ENCODE measurements around the gene CNIH3. TPM values are rescaled to one million over a fixed set of nuclear protein-coding genes. Genes with fewer than 3 reads are reported as not detected.

The CNIH3 gene
- total RNA-seq, 4 donors from 2014 or later, result not detected

GRCh38 chr1:224617410-224618355 is 1.6 kb downstream of the CNIH3 start:
- Histone ChIP-seq H3K9me3 (no peaks in the 10 kb centered on the region), H3K27me3 (peaks cover 0 to 12% of the 10 kb centered on the region in 2 donors), H3K36me3 (no peaks in the 10 kb centered on the region), H3K4me3 (peak overlapping the region in 3 of 4 donors; percentile 29 to 48 (median 39)), H3K4me1 (peaks cover 0 to 21% (median 6%) of the 10 kb centered on the region in 4 donors), H3K27ac (no peak overlapping the region)
- no peak for DNase-seq
- TF ChIP-seq CTCF (IDR thresholded peaks at IDR 0.05), result no peak
- TF ChIP-seq POLR2A (IDR thresholded peaks at IDR 0.05), result no peak

DNA sequence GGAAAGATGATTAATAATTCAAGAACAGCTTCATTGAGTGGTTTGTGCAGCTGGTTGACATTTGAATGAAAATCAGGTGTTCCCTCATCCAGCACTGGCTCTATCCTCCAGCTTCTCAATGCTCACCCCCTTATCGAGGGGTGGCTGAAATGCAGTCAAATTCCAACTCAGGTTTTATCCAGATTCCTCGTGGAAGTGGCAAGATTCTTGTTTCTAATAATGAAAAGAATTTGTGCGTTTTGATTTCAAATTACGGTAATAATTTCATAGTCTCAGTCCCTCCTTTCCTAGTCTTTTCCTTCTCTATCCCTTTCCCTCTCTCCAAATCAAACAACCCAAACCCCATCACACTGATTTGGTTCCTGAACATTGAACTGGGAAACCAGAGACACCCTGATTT is 3.1 kb downstream of the CNIH3 start:
- H3K4me1 ChIP-seq, result peaks cover 0 to 21% (median 6%) of the 10 kb centered on the region in 4 donors
- no peak for DNase-seq
- no peaks in the 10 kb centered on the region for H3K9me3 ChIP-seq
- TF ChIP-seq POLR2A (IDR thresholded peaks at IDR 0.05) (no peak), CTCF (IDR thresholded peaks at IDR 0.05) (no peak)
- no peaks in the 10 kb centered on the region for H3K36me3 ChIP-seq
- peaks cover 0 to 12% of the 10 kb centered on the region in 2 donors for H3K27me3 ChIP-seq
- H3K27ac ChIP-seq, result no peak overlapping the region
- no peak overlapping the region for H3K4me3 ChIP-seq

DNA sequence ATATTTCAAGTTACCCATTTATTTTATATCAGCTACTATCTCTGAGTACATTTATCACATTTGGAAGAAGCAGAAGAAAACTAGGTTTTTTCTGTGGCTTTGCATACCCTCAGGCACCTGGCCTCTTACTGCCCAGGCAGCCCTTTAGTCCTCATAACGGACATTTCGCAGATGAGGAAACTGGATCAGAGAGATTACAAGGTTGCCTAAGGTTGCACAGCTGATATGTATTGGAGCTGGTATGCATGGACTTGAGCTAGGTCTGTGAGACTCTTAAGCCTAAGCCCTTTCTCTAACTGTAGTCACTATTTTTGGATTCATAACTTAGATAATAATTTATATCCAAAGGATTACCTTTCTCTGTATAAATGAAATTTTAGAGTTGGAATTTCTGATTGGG is 4.0 kb downstream of the CNIH3 start:
- no peak for DNase-seq
- H3K36me3 ChIP-seq, result no peaks in the 10 kb centered on the region
- H3K27me3 ChIP-seq, result peaks cover 0 to 12% of the 10 kb centered on the region in 2 donors
- H3K9me3 ChIP-seq, result no peaks in the 10 kb centered on the region
- no peak for TF ChIP-seq CTCF (IDR thresholded peaks at IDR 0.05)
- TF ChIP-seq POLR2A (IDR thresholded peaks at IDR 0.05), result no peak
- no peak overlapping the region for H3K27ac ChIP-seq
- H3K4me3 ChIP-seq, result no peak overlapping the region
- H3K4me1 ChIP-seq, result peaks cover 0 to 28% (median 6%) of the 10 kb centered on the region in 4 donors

GRCh38 chr1:224621813-224622682 is 5.9 kb downstream of the CNIH3 start:
- DNase-seq, result no peak
- H3K27me3 ChIP-seq, result peaks cover 0 to 4% of the 10 kb centered on the region in 2 donors
- no peak for TF ChIP-seq POLR2A (IDR thresholded peaks at IDR 0.05)
- TF ChIP-seq CTCF (IDR thresholded peaks at IDR 0.05), result no peak
- H3K4me1 ChIP-seq, result peaks cover 0 to 14% (median 0%) of the 10 kb centered on the region in 4 donors
- no peak overlapping the region for H3K27ac ChIP-seq
- no peaks in the 10 kb centered on the region for H3K9me3 ChIP-seq
- H3K4me3 ChIP-seq, result no peak overlapping the region
- H3K36me3 ChIP-seq, result no peaks in the 10 kb centered on the region

DNA sequence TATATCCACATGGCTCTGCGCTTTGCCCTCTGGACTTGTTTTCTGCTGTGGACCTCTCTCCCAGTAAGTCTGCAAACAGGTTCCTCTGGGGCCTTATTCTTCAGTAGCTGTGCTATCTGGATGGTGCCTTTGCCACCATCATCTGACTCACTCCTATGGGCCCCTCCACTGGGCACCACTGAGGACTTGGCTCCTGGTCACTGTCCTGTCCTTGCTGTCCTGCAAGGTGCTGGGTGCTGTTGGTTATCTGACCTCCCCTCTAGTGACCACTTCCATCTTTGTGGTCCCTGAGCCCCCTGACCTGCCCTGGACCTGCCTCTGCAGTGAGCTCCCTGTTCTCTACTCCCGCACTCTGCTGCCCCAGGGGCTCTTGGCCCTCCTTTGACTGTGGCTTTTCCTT is 6.7 kb downstream of the CNIH3 start:
- no peaks in the 10 kb centered on the region for H3K9me3 ChIP-seq
- TF ChIP-seq CTCF (IDR thresholded peaks at IDR 0.05), result no peak
- TF ChIP-seq POLR2A (IDR thresholded peaks at IDR 0.05), result no peak

More for the DNA sequence above, 6.7 kb downstream of the CNIH3 start:
- no peak for DNase-seq
- Histone ChIP-seq H3K27ac (no peak overlapping the region), H3K27me3 (no peaks in the 10 kb centered on the region), H3K4me1 (peaks cover 0 to 7% (median 0%) of the 10 kb centered on the region in 4 donors), H3K36me3 (no peaks in the 10 kb centered on the region), H3K4me3 (no peak overlapping the region)
